Skin of body (tissue), 2 donors: ENCODE data around the gene TJP3. TPM values are rescaled to one million over a fixed set of nuclear protein-coding genes. Genes with fewer than 3 reads are reported as not detected.

ENCODE experiments used
- DNase-seq: peaks from one replicate; lab custom pipeline; 2025; lab: John Stamatoyannopoulos, UW
- total RNA-seq: library from RNA; depleted of rRNA; stranded (reverse); fragments of >200 nt; gene quantifications from one replicate; pipeline ENCODE4 v1.2.3, GENCODE V29; 2014

The TJP3 gene
- total RNA-seq, 1 donor from 2014 or later, result 1.2 TPM

DNA sequence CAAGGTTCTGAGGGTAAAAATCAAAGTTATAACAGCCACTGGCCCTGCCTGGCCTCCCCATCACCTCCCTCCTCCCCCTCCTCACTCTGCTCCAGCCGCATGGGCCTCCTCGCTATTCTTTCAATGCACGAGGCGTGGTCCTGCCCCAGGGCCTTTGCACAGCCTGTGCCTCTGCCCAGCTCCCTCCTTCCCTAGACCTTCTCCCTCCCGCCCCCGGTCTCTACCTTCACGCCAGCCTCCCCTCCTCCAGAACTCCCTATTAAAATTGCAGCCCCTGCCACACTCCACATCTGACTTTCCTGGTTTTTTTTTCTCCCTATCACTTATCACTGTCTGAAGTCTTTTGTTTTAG lies 60.5 kb downstream of the TJP3 start:
- no peak for DNase-seq

DNA sequence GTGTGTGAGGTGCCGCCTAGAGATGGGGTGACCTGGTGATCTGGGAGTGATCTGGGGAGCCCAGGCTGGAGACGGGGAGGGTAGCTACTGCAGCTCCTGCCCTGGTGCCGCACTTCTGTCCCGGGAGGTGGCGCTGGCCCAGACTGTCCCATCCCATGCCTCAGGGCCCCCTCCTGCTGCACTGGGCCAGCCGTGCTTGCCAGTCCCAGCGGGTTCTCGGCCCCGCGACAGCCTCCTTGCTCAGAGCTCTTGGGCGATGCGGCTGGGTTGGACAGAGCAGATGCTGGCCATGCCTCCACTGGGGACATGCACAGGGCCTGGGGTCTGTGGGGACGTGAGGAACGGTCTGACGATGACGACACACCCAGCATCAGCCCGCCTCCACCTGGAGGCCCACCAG lies 61.3 kb downstream of the TJP3 start:
- no peak for DNase-seq

DNA sequence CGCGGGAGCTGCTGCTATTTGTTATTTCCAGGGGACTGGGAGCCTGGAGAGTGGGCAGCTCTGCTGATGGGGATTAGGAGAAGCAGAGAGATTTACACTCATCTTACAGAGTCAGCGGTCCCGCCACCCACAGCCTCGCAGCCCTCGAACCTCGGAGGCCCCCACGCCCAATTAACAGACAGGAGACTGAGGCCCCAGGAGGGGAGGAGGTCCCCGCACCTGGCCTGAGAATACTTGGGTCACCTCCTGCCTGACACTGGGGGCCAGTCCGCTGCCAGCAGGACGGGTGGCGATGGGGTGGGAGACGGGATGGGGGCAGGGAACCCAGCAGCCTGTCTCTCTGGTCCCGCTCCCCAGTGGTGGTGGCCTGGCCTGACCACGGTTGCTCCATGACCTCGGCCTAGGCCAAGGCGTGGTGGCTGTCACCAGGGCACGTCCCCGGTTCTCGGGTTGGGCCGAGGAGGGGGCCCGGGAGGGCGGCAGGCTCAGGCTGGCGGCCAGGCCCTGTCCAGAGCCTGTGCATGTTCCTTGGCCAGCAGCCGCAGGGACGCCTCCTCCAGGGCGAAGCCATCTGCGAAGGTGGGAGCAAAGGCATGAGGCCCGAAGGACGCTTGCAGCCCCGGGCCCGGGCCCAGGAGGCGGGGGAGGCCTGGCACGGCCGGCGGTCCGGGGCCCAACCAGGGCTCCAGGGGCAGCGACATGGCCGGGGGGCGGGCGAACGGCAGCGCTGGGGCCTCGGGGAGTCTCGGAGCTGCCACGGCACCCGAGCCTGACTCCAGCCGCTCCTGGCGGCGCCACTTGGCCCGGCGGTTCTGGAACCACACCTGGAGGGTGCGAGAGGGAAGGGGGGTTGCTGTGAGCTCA lies 62.2 kb downstream of the TJP3 start:
- DNase-seq, result no peak

DNA sequence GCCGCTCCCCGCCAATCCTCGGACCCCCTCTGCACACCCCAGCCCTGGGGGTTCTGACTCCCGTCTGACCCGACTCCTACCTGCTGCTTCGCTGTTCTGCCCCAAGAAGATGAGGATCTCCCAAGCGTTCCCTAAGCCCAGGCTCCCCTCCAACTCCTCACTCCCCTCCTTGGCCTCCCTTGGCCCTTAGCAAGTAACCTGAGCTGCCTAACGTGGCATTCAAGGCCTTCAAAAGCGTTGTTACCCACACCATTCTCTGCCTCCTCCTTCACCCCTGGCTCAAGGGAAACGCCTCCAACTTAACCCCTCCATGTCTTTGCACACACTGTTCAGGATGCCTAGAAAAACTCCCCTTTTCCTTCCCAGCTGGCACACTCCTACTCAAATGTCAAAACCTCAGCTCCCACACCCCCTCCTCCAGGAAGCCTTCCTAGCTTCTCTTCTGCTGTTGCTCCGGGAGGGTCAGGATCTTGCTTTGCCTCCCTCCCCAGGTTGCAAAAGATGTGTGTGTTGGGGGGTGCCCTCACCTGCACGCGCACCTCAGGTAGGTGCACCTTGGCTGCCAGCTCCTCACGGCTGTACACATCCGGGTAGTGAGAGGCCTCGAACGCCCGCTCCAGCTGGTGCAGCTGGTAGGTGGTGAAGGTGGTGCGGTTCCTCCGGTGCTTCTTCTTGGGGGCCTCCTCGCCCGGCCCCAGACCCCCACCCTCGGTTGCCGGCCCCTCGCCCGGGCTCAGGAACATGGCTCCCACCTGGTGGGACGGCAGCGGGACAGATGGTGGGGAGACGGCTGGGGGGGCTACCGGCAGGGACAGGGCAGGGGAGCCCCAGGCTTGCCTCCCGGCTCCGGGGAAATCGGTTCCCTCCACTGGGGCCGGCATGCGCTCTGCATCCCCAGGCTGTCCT lies 63.1 kb downstream of the TJP3 start:
- DNase-seq, result no peak

DNA sequence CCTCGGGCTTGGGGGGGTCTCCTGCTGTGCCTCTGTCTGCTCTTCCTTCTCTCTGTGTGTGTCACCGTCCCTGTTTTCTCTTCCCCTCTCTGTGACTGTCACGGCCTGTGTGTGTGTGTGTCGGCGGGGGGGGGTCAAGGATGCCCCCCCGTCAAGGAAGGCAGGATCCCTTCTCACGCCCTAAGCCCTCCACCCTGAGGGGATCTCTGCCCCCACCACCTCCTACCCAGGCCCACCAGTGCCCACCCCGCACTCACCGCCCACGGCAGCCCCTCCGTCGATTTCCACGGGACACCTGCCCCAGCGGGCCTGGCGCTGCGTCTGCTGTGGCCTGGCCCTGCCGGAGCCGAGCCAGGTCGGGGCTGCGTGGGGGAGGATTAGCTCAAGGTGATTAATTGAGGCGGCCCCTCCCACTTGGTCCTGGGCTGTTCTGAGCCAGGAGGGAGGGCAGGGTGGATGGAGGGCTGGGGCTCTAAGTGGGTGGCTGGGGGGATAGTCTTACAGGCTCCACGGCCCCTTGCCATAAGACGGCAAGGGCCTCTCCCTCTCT lies 63.8 kb downstream of the TJP3 start, which contains the start of gene RAX2:
RAX2 (minus strand) TSS at position 323 of the 550 bp plus-strand sequence. CDS start 486 bp downstream, outside the sequence.
- DNase-seq, result no peak

DNA sequence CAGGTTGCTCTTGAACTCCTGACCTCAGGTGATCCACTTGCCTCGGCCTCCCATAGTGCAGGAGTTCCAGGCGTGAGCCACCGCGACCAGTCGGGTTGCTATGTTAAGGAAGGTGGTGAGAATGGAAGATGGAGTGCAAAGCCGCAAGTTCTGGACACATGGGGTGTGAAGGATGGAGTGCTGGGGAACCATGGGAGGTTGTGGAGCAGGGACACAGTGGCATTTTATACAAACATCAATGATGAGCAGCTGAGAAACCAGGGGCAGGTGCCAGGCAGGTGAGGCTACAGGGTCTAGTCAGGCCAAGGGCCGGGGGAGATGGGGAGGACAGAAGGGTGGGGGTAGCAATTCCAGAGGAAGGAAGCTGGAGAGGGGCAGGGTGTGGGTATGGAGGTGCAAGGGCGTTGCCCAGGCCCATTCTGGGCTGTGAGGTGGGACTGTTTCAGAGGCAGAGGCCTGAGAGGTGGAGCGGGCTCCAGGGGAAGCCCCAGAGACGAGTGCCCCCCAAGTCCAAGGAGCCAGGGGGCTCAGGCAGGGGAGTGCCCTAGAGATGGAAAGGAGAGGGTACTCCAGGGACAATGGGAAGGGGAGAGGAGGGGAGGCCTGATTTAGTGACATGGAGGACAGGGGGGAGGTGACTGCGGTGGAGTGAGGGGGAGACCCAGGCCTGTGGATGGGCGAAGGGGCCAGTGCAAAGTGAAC lies 65.8 kb downstream of the TJP3 start:
- no peak for DNase-seq

DNA sequence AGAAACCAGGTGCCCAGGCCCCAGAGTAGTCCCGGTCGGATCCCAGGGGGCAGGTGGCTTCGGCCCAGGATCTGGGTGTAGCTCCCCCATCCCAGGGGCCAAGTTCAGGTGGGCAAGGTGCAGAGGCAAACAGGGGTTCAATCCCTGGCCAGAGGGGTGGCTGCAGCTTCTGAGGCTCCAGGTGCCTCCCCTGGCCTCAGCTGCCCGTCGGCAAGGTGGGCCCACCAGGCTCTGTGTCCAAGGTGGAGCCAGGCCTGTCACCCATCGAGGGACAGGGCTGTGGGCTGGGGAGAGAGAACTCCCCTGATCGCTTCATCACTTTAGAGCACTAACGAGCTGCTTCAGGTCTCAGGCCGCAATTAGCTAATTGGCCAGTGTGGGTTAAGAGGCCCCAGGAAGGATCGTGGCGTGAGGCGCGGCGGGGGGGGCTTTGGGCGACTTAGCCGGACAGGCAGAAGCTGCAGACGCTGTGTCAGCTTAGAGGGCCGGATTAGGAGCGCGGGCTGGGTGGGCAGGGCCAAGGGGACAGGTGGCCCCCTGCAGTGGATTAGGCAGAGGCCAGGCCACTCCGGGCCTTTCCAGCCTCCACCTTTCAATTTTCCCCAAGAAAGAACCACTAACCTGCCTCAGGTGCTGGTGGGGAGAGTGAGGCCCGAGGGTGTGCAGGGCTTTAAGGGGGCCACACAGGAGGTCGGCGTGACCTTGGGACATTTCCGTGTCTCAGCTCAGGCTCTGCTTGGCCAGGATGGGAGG lies 66.6 kb downstream of the TJP3 start:
- no peak for DNase-seq

DNA sequence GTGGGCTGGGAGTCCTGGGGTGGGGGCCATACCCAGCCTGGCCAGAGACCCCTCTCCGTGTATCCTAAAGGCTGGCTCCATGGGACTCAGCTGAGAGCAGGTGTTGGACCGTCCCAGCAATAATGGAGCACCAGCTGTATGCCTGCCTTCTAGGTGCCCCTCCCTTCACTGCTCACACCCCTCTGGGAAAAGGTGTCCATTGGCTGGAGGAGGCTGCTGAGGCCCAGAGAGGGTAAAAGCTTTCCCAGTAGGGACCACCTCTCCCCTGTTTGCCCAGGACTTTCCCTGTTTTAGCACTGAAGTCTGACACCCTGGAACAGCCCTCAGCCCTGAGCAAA lies 67.2 kb downstream of the TJP3 start:
- DNase-seq, result no peak

DNA sequence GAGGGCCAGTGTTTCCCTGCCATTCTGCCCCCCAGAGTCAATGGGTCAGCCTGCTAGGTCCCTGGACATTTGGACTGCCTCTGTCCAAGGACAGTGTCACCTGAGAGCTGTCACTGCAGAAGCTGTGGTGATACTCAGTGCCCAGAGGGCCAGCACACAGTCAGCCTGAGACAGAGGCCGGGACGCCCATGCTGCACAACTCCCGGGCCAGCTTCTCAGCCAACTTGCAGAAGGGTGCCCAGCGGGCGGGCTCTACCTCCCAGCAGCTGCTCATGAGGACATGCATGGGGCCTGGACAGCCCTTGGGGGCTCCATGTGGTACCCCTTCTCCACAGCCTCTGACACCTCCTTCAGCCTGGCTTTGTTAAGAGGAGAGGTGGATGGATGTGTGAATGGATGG lies 67.6 kb downstream of the TJP3 start:
- DNase-seq, result no peak

DNA sequence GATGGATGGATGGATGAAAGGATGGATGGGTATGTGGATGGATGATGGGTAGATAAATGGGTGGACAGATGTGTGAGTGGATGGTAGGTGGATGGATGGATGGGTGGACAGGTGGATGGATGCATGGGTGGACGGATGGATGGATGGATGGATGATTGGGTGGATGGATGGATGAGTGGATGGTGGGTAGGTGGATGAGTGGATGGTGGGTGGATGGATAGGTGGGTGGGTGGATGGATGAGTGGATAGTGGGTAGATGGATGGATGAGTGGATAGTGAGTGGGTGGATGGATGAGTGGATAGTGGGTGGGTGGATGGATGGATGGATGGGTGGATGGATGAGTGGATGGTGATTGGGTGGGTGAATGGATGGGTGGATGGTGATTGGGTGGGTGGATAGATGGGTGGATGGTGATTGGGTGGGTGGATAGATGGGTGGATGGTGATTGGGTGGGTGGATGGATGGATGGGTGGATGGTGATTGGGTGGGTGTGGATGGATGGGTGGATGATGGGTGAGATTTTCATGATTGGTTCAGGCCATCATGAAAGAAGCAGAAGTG lies 68.4 kb downstream of the TJP3 start:
- no peak for DNase-seq

DNA sequence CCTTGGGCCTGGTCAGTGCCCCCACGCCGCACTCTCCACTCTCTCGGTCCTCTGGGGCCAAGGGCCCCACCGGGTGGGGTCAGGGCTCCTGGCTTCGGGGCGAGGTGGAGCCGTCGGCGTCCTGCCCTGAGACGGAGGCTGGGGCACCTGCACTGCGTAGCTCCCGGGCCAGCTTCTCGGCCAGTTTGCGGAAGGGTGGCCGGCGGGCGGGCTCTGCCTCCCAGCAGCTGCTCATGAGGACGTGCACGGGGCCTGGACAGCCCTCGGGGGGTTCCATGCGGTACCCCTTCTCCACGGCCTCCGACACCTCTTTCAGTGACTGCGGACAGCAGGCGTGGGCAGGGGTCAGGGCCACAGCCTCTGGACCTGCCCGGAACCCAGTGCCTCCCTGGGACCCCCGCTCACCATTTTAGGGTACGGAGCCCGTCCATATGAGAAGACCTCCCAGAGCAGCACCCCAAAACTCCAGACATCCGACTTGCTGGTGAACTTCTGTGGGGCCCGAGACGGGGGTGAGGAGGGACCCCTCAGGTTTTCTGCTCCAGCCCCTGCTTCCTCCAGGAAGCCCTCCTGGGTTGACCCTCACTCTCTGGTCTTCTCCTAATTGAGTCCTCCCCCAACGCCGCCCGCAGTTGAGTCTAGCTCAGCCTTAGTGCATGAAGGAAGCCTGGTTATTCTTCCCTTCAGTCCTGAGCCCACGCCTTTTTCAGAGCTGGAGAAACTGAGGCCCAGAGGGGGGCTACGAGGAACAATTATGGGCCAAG lies 70.1 kb downstream of the TJP3 start:
- no peak for DNase-seq

DNA sequence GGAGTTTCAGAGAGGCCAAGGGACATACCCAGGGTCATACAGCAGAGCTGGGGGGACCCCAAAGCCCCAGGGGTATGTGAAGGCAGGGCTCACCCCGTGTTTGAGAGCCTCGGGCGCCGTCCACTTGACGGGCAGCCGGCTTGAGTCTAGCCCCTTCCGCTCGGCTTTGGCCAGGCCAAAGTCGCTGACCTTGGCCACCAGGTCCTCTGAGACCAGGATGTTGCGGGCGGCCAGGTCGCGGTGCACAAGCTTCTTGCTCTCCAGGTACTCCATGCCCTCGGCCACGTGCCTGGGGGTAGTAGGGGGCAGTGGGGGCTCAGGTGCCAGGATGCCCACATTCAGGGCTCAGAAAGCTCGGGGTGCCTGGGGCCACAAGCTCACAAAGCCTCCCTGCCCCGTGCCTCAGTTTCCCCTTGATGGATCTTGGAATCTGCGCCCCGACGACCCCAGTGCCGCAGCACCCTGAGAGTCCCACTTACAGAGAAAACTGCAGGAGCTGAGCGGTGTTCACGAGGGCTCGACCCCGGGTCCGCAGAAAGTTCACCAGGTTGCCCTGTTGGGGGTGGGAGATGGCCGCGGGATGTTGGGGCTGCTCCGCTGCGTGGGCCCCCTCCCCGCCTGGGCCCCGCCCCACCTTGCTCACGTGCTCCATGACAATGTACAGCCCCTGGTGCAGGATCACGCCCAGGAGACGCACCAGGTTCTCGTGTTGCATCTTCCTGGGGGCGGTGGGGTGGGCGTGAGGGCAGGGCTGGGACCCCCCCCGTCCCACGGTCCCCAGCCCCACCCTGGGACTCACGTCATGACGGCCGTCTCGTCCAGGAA lies 70.9 kb downstream of the TJP3 start:
- DNase-seq, result no peak

DNA sequence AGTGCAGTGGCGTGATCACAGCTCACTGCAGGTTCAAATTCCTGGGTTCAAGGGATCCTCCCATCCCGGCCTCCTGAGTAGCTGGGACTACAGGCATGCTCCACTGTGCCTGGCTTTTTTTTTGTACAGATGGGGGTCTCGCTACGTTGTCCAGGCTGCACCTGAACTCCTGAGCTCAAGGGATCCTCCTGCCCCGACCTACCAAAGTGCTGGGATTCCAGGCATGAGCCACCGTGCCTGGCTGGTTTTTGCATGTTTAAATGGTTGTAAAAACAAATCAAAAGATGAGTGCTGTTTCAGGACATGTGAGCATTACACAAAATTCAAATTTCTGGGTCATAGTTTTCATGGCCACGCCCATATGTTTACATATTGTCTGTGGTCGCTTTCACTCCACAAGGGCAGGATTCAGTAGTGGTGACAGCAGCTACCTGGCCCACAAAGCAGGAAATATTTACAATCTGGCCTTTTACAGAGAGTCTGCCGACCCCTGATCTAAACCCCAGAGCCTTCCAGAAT lies 72.7 kb downstream of the TJP3 start:
- DNase-seq, result no peak

DNA sequence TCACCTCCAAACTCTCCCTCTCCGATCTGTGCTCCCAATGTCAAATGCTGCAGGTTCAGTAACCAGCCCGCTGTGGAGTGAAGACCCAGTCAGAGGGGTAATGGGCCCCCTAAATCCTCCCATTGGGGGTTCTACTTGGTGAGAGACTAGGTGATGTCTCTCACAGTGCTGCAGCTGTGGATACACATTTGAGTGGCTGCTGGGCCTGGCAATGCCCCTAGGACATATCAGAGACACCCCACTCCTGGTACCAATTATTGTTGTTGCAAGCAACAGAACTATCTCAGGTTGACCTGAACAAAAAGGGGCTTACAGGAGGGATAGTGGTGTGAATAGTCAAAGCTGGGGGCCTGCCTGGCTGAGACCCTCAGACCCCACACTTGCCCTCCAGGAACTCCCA lies 73.4 kb downstream of the TJP3 start:
- no peak for DNase-seq

DNA sequence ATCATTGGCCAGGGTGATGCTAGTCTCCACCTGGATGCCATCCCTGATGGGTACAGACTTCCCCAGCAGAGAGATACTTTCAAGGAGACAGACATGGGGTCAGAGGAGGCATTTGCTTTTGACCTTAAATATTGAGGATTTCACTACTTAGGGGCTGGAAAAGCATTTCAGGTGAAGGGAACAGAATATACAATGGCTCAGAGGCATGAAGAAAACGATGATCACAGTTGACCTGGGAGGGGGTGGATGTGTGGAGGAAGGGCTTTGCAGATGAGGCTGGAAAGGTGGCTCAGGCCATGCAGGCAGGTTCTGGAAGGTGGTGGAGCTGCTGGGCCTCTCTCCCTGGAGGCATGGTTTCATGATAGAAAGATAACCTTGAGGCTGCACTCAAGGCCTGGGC lies 74.1 kb downstream of the TJP3 start:
- DNase-seq, result no peak

DNA sequence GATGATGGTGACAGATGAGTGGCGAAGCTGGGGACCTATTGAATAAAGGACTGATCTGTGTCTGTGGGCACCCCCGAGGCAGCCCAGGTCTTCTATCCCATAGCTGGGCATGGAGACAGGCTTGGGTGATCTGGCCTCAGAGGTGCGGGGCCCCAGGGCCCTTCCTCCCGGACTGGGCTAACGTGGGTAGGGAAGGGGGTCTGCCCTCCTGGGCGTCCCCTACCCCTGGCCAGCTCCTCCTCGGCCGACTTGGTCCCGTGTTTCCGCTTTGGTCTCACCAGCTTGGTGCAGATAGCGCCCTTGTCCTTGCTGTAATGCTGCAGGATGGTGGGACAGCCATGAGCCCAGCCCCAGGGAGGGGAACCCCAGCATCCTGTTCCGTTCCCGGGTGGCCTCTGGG lies 74.7 kb downstream of the TJP3 start:
- no peak for DNase-seq

DNA sequence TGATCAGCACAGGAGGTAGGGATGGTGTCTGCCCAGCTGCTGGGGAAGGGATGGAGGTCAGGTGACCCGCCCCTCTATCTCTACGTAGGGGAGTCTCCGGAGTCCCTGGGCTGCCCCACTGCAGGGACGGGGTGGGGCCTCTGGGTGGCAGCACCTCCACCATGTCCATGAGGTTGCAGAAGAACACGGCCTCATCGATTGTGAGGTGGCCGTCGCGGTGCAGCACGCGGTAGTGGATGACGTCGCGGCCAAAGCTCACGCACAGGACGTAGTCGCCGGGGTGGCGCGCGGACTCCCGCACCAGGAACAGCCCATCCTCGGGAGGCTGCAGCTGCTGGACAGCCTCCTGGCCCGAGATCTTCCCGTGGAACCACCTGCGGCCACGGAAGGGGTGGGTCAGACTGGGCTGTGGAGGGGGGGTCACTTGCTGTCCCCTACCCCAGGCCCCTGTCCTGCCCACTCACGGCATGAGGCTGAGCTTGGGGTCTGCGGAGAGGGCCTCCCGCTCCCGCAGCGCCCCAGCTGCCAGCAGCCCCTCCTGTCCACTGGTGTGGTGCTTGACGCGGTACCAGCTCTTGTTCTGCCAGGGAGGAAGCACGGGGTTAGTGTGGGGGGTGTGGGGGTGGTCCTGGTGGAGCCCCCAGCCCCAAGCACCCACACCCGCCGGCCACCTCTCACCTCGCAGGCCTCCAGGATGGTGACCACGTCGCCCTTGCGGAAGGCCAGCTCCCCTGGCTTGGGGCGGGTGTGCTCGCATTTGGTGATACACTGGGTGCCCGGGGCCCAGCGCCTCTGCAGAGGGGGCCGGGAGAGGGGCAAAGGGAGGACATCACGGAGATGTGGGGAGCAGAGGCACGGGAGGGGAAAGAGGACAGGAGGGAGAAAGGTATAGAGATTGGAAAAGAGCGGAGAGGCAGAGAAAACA lies 75.7 kb downstream of the TJP3 start:
- no peak for DNase-seq
